Measurements from ENCODE around the gene CFAP157. TPM values are rescaled to one million over a fixed set of nuclear protein-coding genes. Genes with fewer than 3 reads are reported as not detected.

CFAP157 gene
- total RNA-seq, 1 experiment from 2014 or later: 0.68 TPM

DNA sequence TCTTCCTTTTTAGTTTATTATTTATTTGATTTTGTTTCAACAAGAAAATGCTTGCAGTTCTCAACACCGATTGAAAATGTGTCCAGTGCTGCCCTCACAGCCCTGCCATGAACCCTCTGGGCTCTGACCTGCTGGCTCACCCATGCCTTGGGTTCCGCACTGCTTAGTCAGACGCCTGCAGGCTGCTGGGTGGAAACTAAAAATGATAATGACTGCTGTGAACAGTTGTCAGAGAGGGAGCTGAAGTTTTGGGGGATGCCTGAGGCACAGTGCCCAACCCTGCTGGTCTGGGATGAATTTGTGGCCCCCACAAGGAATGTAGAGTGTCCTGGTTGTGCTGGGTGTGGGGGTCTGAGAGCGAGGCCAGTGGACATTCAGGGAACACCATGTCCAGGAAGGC, 22.2 kb upstream of the CFAP157 start:
- no peak overlapping the region for H2AFZ ChIP-seq
- intact Hi-C loops (cut with micrococcal nuclease; ENCODE audit: unreplicated experiment): loop anchor here (10.0 kb wide), 1 partner anchor 70 kb away; the partner anchor contains the start of gene STXBP1
- H4K20me1 ChIP-seq (ENCODE audit: insufficient read depth): no peaks in the 10 kb centered on the region
- ChIA-PET CTCF (interaction anchor here (0.7 kb wide), 1 partner anchor 51 kb away, joined by 6 read pairs; no protein-coding TSS in a partner anchor), POLR2A (ENCODE audit: unreplicated experiment) (interaction anchor here (0.6 kb wide), 1 partner anchor 17 kb away, joined by 3 read pairs; no protein-coding TSS in a partner anchor)
- H3K4me1 ChIP-seq (replicated peaks; ENCODE audit: insufficient read depth): peaks cover 10% of the 10 kb centered on the region
- TF ChIP-seq EZH2 (IDR thresholded peaks at IDR 0.05; ENCODE audit: low read depth): no peak
- TF ChIP-seq, protein P1, sequence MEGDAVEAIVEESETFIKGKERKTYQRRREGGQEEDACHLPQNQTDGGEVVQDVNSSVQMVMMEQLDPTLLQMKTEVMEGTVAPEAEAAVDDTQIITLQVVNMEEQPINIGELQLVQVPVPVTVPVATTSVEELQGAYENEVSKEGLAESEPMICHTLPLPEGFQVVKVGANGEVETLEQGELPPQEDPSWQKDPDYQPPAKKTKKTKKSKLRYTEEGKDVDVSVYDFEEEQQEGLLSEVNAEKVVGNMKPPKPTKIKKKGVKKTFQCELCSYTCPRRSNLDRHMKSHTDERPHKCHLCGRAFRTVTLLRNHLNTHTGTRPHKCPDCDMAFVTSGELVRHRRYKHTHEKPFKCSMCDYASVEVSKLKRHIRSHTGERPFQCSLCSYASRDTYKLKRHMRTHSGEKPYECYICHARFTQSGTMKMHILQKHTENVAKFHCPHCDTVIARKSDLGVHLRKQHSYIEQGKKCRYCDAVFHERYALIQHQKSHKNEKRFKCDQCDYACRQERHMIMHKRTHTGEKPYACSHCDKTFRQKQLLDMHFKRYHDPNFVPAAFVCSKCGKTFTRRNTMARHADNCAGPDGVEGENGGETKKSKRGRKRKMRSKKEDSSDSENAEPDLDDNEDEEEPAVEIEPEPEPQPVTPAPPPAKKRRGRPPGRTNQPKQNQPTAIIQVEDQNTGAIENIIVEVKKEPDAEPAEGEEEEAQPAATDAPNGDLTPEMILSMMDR (conservative IDR thresholded peaks at IDR 0.05): no peak
- no peak overlapping the region for H3K4me3 ChIP-seq
- BruUV-seq (replicated peaks): no TSS peak
- H3K27ac ChIP-seq: no peak overlapping the region
- no peaks in the 10 kb centered on the region for H3K9me2 ChIP-seq (ENCODE audit: insufficient read depth)
- no peaks in the 10 kb centered on the region for H3K36me3 ChIP-seq (ENCODE audit: low read depth)
- H3K79me2 ChIP-seq (ENCODE audit: low read depth): no peaks in the 10 kb centered on the region
- DNase-seq: peak; percentile 67 to 69
- no peaks in the 10 kb centered on the region for H3K27me3 ChIP-seq (ENCODE audit: insufficient read depth, low read depth)
- peak overlapping the region; percentile 38; the same call in 1 of the 2 replicates for H3K4me2 ChIP-seq
- no peaks in the 10 kb centered on the region for H3F3A ChIP-seq (ENCODE audit: insufficient read depth, low read depth)
- no peaks in the 10 kb centered on the region for H3K9me3 ChIP-seq (ENCODE audit: insufficient read depth, low read depth)

DNA sequence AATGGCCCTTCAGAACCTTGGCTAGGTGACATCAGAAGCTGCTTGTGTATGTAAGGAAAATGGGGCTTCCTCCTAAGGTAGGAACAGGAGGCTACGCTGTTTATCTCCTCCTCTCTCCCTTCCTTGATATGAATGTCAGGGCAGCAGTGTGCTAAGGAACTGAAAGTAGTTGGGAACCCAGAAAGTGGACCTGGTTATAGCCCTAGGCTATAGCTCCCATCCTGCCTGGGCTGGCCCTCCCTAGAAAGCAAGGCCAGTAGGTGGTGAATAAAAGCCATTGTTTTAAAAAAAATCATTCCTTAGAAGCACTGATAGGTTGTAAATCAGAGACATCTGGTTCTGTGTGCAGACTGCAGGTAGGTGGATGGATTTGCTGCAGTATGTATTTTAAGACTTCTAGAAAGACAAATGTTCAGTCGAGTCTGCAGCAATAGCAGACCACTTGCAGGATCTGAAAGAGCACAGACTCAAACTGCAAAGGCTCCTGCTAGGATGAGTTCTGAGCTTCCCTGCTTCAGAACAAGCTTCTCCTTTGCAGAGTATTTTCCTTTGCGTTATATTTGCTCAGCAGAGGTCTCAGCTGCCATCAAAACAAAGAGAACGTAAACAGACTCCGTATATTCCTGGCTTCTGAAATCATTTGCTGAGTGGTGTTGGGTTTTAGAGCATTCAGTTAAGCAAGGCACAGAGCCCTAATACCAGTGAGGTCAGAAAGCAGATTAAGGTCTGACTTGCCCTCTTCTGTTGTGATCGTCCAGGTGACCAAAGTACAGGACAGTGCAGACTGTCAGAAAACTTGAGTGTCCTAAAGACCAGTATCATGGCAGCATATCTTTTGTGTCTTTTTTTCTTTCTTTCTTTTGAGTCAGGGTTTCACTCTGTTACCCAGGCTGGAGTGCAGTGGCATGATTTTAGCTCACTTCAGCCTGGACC, 20.1 kb upstream of the CFAP157 start:
- H3K4me2 ChIP-seq: no peak overlapping the region
- peak in 1 of 2 experiments; percentile 32 for DNase-seq
- H3K36me3 ChIP-seq (ENCODE audit: low read depth): no peaks in the 10 kb centered on the region
- BruUV-seq (replicated peaks): no TSS peak
- H2AFZ ChIP-seq: no peak overlapping the region
- H3K9me3 ChIP-seq (ENCODE audit: insufficient read depth, low read depth): no peaks in the 10 kb centered on the region
- TF ChIP-seq, protein P1 (conservative IDR thresholded peaks at IDR 0.05): no peak
- no peak for TF ChIP-seq EZH2 (IDR thresholded peaks at IDR 0.05; ENCODE audit: low read depth)
- H3F3A ChIP-seq (ENCODE audit: insufficient read depth, low read depth): no peaks in the 10 kb centered on the region
- no peaks in the 10 kb centered on the region for H3K27me3 ChIP-seq (ENCODE audit: insufficient read depth, low read depth)
- intact Hi-C loops (cut with micrococcal nuclease; ENCODE audit: unreplicated experiment): loop anchor here (10.0 kb wide), 1 partner anchor 72 kb away; the partner anchor contains the start of gene STXBP1
- ChIA-PET CTCF (interaction anchor here (0.5 kb wide), 1 partner anchor 328 kb away, joined by 4 read pairs; no protein-coding TSS in a partner anchor), POLR2A (ENCODE audit: unreplicated experiment) (no interaction called here)
- H3K4me3 ChIP-seq: no peak overlapping the region
- peaks cover 10% of the 10 kb centered on the region for H3K4me1 ChIP-seq (replicated peaks; ENCODE audit: insufficient read depth)
- H3K27ac ChIP-seq: no peak overlapping the region
- H4K20me1 ChIP-seq (ENCODE audit: insufficient read depth): no peaks in the 10 kb centered on the region
- no peaks in the 10 kb centered on the region for H3K79me2 ChIP-seq (ENCODE audit: low read depth)
- no peaks in the 10 kb centered on the region for H3K9me2 ChIP-seq (ENCODE audit: insufficient read depth)

DNA sequence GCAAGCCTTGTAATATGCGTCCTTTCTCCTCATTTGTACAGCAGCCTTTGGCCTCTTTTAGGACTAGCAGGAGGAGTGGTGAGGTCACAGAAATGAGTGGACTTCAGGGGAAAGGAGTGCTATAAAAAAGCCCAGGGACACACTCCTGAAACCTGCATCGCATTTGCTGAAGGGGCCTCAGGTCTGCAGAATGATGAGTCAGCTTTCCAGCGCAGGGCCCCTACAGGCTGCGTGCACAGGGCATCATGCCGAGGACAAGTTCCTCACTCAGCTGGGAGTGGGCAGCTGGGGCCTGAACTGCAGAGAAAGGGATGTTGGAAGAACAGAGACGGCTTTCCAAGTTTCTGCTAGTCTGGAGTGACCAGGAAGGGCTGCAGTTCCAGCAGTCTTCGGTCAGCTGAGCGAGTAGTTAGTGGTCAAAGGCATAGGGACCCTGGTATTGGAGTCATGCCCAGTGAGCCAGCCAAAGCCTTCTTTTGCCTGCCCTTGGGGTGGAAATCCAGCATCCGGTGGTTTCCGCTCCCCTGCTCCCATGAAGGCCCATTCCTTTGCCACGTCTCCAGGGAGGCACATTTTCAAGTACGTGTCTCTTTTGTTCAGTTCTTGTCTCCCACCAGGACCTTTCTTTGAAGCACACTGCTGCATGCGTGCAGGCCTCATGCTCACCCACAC, 17.3 kb upstream of the CFAP157 start:
- DNase-seq: no peak
- Histone ChIP-seq H3K4me3 (no peak overlapping the region), H2AFZ (no peak overlapping the region), H3K27ac (no peak overlapping the region), H3K4me1 (replicated peaks; ENCODE audit: insufficient read depth) (peaks cover 4% of the 10 kb centered on the region), H3K27me3 (ENCODE audit: insufficient read depth, low read depth) (no peaks in the 10 kb centered on the region), H3F3A (ENCODE audit: insufficient read depth, low read depth) (no peaks in the 10 kb centered on the region), H3K9me2 (ENCODE audit: insufficient read depth) (no peaks in the 10 kb centered on the region), H3K4me2 (no peak overlapping the region), H3K79me2 (ENCODE audit: low read depth) (no peaks in the 10 kb centered on the region), H3K9me3 (ENCODE audit: insufficient read depth, low read depth) (no peaks in the 10 kb centered on the region), H3K36me3 (ENCODE audit: low read depth) (no peaks in the 10 kb centered on the region), H4K20me1 (ENCODE audit: insufficient read depth) (no peaks in the 10 kb centered on the region)
- intact Hi-C loops (cut with micrococcal nuclease; ENCODE audit: unreplicated experiment): loop anchor here (10.0 kb wide), 1 partner anchor 75 kb away; the partner anchor contains the start of gene STXBP1
- CTCF ChIA-PET: no interaction called here
- no TSS peak for BruUV-seq (replicated peaks)
- TF ChIP-seq, protein P1 (conservative IDR thresholded peaks at IDR 0.05): no peak
- TF ChIP-seq EZH2 (IDR thresholded peaks at IDR 0.05; ENCODE audit: low read depth): no peak
- POLR2A ChIA-PET (ENCODE audit: unreplicated experiment): no interaction called here
